GM12864 (cell line): ENCODE results near the gene RENBP.

Experiments used
- DNase-seq: peaks from one replicate; pipeline ENCODE4 v3.0.0-alpha.2; 2011; ENCODE audit warnings: low read depth
- H3K4me3 ChIP-seq: 2 replicates; pipeline ENCODE4 v1.5.1; 2011; ENCODE audit warnings: mild to moderate bottlenecking, low read depth, low read length, control low read depth
- CTCF ChIP-seq: IDR thresholded peaks from 2 replicates; pipeline ENCODE4 v1.5.1; 2011; ENCODE audit warnings: low read depth, mild to moderate bottlenecking, moderate library complexity, low read length, control low read depth, inconsistent platforms; ENCODE audit errors: missing control alignments

The RENBP gene

GRCh38 chrX:153920546-153920945 is 23.9 kb downstream of the RENBP start:
- no peak for TF ChIP-seq CTCF
- no peak for DNase-seq

GRCh38 chrX:153919281-153919680 is 25.2 kb downstream of the RENBP start:
- DNase-seq, result no peak
- H3K4me3 ChIP-seq, result no peak overlapping the region
- no peak for TF ChIP-seq CTCF

More at GRCh38 chrX:153920546-153920945, 23.9 kb downstream of the RENBP start:
- no peak overlapping the region for H3K4me3 ChIP-seq

DNA sequence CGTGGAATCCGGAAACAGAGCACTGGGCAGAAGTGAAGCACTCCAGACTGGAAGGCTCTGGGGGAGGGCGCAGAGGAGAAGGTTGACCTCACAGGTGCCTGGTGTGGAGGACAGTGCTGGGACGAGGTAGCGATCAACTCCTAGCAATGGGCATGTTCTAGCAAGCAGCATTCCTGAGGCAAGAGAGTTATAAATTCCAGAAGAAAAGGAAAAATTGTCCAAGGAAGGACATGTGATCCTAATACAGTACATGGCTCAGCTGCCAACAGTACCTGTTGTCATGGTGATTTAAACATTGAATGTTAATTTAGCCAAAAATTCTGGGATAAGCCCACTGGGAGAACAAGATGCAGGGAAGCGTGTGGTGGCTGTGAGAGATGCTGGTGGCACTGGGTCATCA is 26.6 kb downstream of the RENBP start:
- no peak for DNase-seq
- no peak overlapping the region for H3K4me3 ChIP-seq
- TF ChIP-seq CTCF, result no peak

- no peak for TF ChIP-seq CTCF
- no peak overlapping the region for H3K4me3 ChIP-seq
- DNase-seq, result no peak
These were observed 30.7 kb downstream of the RENBP start for GRCh38 chrX:153913701-153914100.

GRCh38 chrX:153913211-153913610 is 31.2 kb downstream of the RENBP start:
- H3K4me3 ChIP-seq, result no peak overlapping the region
- no peak for TF ChIP-seq CTCF
- DNase-seq, result no peak

- H3K4me3 ChIP-seq, result no peak overlapping the region
- no peak for DNase-seq
- no peak for TF ChIP-seq CTCF
These were observed 32.6 kb downstream of the RENBP start for GRCh38 chrX:153911798-153912197.

- no peak overlapping the region for H3K4me3 ChIP-seq
- no peak for TF ChIP-seq CTCF
- no peak for DNase-seq
These were observed 34.0 kb downstream of the RENBP start for GRCh38 chrX:153910446-153910845.
